Frontal cortex (tissue), 4 donors: ENCODE results near the gene TRMT1. TPM values are rescaled to one million over a fixed set of nuclear protein-coding genes. Genes with fewer than 3 reads are reported as not detected.

ENCODE experiments used
- DNase-seq, 2 donors: peaks; one replicate each; pipeline ENCODE4 v3.0.0; 2012; ENCODE audit warnings: low spot score in 2 of 2
- FAIRE-seq: peaks from 2 replicates; lab custom pipeline; 2012; peaks lifted over from hg19 to GRCh38; lab: Jason Lieb, UNC
- total RNA-seq: library from RNA; depleted of rRNA; stranded (reverse); fragments of >200 nt; gene quantifications from one replicate; pipeline ENCODE4 v1.2.3, GENCODE V29; 2014
- donor health status: control.
- donor health status: control.
- donor health status: control.

TRMT1 gene
- total RNA-seq, 1 donor from 2014 or later, result 17.9 TPM

DNA sequence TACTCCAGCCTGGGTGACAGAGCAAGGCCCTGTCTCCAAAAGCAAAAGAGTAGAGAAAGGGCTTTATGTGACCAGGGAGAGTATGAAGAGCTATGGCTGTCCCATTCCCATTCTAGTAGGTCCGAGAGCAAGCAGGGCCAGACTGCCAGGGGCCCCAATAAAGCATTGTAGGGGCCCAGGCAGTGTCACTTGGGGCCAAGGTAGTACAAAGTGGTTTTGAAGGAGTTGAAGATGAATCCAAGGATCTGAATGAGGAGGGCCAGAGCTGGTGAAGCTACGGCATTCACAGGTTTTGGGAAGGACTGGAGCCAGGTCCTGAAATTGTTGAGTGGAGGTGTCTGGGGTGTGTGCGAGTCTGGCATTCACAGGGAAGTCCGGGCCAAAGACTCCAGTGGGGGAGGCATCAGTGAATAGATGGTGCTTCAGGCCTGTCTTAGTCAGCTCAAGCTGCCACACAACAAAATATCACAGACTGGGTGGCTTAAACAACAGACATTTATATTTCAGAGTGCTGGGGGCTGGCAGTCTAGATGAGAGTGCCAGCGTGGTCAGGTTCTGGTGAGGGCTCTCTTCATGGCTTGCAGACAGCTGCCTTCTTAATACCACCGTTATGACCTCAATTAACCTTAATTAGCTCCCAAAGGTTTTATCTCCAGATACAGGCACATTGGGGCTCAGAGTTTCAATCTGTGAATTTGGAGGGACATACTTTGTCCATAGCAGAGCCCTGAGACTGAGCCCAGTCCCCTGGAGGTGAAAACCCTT is 11.5 kb upstream of the TRMT1 start:
- FAIRE-seq (no peak), DNase-seq (no peak)

DNA sequence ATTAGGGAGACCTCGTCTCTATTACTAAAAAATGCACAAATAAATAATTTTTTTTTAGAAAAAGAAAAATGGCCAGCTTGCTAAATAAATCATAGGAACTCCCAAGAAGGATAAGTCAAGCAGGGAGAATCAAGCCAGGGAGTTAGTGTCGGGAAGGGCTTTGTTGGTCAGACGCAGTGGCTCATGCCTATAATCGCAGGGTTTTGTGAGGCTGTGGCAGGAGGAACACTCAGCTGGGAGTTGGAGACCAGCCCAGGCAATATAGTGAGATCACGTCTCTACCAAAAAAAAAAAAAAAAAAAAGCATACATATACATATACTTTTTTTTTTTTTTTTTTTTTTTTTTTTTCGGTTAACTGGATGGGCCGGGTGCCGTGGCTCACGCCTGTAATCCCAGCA is 10.5 kb upstream of the TRMT1 start:
- no peak for FAIRE-seq
- no peak for DNase-seq

DNA sequence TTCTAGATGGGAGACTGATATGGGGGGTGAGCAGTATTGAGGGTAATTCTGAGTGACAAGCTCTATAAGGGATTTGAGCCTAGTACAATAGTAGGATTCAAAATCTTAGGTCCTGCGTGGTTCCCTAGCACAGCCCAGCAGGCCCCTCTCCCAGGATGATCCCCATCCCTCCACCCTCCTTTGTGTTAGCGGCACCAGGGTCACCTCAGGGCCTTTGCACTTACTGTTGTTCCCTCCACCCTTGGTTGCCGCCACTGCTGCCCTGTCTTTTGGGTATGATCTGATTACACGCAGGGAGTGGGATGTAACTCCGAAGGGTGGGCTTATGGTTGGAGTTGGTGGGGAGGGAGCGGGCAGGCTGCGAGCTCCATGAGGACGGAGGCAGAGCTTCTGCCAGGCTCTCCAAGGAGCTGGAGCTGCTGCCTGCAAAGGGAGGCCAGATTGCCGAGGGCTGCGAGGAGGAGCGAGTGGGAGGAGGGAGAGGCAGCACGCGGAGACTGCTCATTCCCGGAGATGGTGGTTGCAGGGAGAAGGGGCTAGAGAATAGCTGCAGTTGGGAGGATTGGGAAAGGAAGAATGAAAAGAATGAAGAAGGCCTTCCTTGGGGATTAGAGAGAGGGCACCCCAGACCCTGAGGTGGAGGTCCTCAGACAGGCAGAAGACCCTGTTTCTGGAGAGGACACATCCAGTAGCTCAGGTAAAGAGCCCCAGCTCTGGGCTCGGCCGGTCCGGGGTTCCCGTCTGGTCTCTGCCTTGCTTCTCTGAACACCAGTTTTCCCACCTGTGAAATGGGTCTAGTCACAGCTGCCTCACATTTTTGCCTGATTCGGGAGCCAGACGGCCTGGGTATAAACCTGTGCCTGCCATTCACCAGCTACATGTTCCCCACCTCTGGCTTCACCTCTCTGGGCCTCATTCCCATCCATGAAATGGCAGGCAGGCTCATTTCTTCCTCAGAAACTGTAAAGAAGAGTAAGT is 6.7 kb upstream of the TRMT1 start:
- FAIRE-seq (no peak), DNase-seq (no peak)

DNA sequence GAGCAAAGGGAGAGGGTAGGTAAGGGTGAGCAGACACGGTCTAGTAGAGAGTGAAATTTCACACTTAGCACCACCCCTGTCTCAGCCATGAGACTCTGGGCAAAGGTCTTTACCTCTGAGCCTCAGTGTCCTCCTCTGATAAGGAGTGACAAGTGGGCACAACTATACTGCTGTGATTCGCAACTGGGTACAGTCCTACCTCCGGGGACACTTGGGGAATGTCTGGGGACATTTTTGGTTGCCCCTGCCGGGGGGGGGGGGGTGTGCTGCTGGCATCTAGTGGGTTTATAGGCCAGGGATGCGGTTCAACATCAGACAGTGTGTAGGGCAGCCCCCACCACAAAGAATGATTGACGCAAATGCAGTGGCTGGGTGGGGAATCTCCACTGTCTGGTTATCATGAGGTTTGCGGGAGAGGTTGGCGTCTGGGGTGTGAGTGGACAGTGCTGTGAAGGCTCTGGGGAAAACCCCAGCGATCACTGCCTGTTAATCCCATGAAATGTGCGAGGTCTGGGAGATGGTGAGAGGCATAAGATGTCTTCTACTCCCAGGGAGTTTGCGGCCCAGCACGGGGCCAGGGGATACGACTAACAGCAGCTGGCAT is 5.8 kb upstream of the TRMT1 start:
- FAIRE-seq, result no peak
- DNase-seq, result no peak

DNA sequence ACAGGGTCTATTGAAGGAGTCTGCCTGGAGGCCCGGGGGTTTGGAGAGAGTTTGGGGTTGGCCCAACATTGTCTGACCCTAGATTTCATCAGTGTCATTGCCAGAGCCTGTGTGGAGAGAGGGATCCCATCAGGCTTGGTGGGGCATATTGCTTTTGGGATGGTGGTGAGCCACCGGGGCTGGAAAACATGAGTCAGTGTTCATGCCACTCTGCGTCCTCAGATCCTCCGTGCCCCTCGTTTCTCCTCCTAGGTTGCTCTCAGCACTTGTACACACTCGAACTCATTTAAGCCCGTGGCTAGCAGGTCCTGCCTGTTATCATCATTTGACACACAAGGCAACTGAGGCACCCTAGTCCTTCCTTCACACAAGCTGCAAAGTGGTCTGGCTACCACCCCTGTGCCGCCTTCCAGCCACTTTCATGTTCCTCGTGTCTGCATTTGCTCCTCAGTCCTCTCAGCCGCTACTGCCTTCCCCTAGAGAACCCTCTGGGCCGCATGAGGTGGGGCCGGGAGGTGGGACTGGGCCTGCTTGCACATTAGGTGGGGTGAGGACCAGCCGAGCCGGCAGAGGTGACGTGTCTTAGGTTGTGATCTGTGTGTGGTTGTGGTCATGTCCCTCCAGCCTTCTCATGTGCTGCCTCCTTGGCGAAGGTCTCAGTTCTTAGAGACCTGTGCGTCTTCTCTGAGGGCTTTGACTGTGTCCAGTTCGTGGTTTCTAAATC is 5.2 kb upstream of the TRMT1 start:
- FAIRE-seq, result no peak
- no peak for DNase-seq

DNA sequence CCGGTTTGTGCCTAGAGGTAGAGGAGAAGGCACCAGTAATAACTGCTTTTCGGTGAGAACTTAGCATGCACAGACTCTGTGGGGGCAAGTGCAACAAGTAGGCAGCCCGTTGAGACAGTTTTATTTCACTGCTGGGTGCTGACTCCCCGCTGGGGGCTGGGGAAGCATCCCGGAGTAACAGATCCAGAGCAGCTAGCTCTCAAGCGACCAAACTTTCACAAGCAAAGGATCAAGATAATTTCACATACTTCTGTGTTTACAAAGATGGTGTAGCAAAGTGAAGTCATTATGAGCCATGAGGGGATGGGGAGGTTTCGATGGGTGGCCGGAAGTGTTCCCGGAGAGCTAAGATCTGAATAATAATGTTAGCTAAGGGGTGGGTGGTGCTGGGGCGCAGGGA is 4.3 kb upstream of the TRMT1 start:
- DNase-seq, result no peak
- FAIRE-seq, result no peak

DNA sequence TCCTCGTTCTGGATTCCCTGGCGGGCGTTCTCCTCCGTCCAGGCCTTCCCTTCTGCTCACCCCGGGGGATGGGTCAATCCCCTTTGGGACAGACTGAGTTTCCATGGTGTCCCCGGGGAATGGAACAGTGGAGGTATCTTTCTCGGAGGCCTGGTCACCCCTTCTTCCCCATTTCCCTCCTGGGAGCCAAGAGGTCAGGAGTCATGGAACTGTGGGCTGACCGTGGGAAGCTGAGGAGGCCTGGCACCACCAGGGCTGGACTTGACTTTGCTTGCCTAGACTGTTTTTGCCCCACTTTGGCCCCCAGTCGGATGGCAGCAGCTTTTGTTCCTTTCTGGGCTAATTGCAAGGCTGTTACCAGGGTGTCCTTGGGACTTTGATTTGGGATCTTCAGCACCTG is 3.5 kb upstream of the TRMT1 start:
- FAIRE-seq (no peak), DNase-seq (no peak)

DNA sequence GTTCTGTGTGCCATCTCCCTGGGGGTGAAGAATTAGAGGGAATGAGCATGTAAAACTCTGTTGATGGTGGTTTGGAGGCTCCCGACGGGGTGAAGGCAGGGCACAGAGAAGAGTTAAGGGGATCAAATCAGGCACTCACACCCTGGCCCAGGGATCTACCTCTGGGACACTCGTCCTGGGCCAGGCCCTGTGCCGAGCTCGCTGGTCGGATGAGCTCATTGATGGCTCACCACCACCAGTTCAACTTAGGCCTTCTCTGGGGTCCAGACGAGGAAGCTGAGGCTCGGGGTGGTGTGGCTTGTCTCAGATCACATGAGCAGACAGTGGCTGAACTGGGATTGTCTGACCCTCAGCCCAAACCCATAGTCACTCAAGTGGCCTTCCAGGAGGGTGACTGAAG is 3.1 kb upstream of the TRMT1 start:
- DNase-seq (no peak), FAIRE-seq (no peak)

DNA sequence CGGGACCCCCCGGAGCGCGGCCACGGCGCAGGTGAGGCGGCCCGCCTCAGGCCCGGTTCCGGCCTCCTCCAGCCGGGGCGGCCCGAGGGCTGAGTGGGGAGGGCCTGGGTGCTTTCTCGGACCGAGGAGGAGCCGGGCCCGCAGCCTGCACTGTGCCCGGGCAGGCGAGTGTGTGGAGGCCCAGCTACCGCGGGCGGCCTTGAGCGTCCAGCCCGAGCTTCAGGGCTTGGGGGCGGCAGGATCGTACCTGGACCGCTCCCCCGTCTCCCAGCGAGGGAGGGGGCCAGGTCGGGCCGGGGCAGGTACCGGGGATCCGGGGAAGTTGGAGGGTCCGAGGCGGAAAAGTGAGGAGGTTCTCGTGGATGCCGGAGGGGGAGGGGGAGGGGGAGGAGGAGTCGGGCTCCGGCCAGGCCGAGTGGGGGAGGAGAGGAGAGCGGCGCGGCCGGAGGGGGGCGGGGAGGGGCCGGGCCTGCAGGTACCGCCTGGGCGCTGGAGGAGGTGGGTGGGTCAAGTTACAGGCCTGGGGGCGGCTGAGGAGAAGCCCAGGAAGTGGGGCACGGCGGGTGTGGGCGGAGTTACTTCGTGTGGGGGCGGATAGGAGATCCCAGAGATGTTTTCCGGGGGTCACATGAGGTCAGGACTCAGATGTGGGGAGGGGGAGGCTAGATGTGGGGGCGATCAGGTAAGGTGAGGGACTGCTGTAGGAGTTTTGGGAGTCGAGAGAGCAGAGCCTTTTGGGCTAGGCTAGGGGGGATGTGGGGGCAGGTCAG is 2.1 kb upstream of the TRMT1 start:
- FAIRE-seq, result no peak
- peak in 1 of 2 donors; percentile 48 for DNase-seq

DNA sequence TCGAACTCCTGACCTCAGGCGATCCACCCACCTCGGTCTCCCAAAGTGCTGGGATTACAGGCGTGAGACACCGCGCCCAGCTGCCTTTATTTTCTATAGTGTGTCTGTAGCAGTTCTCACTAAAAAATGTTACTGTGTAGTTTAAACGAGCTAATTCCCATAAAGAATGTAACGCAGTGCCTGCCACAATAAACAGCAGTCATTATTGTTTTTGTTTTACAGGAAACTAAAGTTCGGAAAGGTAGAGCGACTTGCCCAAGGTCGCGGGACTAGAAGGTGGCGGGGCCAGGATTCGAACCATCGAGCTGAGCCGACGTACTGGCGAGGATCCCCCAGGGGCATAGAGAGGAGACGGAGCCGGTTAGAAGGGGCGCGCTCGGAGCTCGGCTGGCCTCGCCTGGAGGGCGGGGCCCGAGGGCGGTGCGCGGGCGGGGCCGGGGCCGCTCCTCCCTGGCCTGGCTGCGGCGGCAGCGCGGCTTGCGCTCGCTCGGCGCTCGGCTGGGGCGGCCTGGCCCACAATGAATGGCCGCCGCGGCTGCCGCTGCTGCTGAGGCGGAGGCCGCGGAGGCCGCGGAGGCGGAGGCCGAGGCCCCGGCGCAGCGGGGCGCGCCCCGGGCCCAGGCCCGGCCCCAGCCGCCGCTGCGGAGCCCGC is 1.4 kb upstream of the TRMT1 start, which contains the start of gene NACC1:
Gene NACC1, plus strand, starts transcription at position 493 of the 652 bp plus-strand sequence. CDS start 16,944 bp downstream, outside the sequence.
- DNase-seq (peak; percentile 99), FAIRE-seq (no peak)

DNA sequence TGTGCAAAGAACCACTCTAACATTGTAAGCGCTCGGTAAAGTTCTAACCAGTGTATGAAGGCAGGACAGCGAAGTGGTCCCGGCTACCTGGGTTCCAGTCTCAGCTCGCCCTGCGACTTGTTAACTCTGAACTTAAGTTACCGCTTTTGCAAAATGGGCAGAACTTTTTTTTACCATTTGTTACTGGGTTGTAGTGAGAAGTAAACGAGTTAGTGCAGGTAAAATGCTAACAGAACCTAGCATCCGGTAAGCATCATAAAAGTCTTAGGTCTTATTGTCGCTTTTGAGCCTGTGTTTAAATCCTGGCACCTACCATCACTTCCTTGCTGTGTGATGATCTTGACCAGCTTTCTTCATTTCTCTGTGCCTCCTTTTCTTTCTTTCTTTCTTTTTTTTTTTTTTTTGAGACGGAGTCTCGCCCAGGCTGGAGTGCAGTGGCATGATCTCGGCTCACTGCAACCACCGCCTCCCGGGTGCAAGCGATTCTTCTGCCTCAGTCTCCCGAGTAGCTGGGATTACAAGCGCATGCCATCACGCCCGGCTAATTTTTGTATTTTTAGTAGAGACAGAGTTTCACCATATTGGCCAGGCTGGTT is 734 bp upstream of the TRMT1 start:
- DNase-seq, result no peak
- no peak for FAIRE-seq

DNA sequence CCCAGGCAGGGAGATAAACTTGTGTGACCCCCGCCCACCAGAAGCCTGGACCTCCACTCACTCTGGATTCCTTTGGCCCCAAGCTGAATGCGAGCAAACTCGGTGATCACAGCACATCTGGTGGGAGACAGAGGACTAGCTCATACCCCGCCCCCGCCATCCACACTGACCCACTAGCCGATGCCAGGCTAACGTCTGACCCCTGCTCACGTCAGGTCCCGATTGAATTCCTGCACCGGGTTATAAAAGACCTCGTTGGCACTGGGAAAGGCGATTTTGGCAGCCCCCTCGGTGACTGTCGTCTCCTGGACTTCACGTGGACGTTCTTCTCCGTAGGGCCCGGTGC is 631 bp downstream of the TRMT1 start:
- FAIRE-seq (no peak), DNase-seq (no peak)

DNA sequence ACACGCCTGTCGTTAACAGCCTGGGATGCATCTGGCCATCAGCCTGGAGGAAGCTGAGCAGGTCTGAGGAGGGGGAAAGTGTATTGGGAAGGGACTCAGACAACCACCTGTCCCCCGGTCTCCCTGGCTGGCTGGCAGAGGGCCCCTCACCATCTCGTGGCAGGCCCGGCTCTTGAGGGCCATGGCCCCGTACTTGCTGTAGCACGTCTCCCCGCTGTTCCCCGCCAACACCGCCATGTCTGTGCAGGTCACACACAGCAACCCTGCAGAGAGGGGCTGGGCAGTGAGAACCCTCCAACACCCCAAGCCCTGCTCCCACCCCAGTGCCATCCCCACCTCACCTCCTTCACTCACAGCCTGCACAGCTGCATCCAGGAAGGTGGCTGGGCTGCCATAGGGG is 4.0 kb downstream of the TRMT1 start:
- FAIRE-seq (no peak), DNase-seq (no peak)

DNA sequence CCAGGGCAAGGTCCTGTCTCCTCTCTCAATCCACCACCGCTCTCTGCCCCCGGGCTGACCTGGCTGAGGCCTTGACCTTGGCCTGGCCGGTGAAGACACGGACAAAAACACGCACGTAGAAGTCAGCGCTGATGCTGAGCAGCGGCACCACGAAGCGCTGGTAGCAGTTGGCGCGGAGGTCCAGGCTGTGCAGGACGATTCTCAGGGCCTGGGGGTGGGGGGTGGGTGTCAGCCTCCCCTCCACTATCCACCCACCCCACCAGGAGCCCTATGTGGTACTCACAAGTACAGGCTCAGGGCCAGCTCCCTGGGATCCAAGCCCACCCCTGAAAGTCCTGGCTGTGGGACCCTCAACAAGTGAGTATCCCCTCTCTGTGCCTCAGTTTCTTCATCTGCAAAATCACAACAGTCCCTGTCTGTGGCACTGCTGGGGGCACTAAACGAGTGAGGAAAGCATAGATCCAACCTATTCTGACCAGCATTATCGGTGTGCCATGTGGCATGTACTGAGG is 6.4 kb downstream of the TRMT1 start:
- FAIRE-seq (no peak), DNase-seq (no peak)

DNA sequence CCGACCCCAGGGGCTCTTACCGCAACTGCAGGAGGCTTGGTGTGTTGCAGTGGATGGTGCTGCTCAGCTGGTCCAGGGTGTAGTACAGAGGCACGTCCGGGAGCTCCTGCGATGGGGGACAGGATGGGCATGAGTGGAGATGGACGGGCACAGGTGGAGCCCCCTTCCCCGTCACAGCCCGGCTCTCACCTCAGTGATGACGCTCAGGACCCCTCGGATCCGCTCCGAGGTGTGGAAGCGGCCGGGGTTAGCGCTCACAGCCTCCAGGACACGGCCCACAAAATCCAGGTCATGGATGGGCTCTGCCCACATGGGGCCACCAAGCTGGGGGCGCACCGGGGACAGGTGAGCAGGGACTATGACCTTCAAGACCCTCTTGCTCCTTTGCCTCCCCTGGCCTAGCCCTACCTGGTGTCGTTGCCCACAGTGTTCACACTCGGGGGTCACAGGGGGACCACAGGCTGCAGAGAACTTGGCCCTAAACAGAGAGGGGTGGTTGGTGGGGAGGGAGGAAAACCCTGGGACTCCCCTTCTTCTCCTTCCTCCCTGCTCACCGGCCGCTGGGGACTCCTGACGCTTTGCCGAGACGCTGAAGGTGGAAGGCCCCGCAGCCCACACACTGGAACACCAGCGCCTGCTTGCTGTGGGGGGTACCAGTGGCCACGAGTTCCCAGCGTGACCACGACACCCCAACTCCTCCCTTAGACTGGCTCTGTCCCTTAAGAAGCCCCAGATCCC is 7.0 kb downstream of the TRMT1 start:
- DNase-seq (no peak), FAIRE-seq (no peak)

DNA sequence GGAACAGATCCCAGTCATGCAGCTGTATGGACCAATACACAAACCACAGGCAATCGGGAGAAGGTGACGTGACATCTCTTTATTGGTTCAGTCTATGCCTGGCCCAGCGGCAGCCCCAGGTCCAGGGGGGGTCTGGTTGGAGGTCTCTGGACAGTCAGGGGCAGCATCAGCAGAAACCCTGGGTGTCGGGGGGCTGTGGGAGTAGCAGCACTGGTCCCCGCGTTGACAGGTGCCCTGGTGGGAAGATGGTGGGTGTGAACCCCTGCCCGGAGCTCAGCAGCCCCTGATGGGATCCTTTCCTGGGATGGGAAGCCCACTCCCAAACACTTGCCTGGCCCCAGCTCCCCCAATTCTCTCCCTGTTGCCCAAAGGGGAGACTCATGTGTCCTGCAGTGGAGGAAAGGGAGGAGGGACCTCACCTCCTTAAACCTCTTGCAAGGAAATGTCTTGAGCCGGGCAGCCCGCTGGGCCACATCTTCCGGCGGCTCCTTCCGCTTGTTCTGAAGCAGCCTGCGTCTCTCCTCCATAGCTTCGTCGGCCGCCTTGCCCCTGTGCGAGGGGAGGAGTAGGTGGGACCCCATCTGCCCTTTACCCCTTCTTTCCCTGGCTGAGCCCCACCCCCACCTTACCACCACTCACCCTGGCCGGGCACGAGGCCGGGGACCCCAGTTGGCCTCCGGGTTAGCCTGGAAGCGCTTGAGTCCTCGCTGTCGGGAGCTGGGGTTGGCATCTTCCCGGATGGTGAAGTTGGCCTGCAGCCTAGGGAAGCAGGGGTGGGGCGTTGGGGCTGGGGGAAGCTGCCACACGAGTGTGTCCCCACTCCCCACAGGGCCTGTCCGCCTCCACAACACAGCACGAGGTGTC is 11.5 kb downstream of the TRMT1 start:
- FAIRE-seq, result no peak
- no peak for DNase-seq
